HG03159 (cell line): ENCODE results near the gene CHMP1A.
"Not testable (repeated sequence)": the region's sequence is repeated elsewhere in the genome, so short reads cannot be mapped to it uniquely, and the experiment has no call there.

Source experiments
- ATAC-seq: cut with Tn5 transposase; IDR thresholded peaks from one replicate; pipeline ENCODE4 v1.9.1; 2021; ENCODE audit warnings: mild to moderate bottlenecking, moderate library complexity; ENCODE audit not compliant: unreplicated experiment

Gene CHMP1A

DNA sequence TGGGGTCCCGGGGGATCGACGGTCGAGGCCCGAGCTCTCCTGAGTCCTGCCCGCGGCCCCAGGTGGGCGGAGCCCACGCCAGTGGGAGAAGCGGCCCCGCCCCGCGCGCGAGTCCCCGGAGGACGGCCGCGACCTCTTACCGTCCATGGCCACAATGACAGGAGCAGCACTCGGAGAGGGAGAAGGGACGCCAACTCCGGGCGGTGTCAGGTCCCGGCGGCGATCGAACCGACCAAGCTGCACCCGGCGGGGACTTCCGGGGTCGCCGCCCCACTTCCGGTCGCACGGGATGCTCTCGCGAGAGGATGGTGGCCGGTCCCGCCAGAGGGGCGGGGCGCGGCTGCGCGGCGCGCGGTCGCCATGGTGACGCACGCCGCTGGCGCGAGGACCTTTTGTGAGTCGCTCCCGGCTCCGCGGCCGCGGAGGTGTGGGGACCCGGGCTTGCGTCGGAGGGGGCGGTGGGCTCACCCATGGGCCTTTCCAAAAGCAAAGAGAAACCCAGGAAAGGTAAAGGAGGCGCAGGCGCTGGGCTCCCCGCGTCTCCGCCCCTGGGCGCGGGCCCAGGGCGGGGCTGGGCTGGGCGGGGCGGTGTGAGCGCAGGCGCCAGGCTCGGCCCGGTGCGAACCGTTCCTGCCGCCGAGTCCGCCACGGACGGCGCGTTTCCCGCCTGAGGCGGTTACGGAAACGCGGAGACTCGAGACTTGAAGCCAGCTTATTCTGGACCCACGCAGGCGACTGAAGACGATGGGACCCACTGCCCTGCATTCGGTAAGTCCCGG is at the start of gene CHMP1A, which contains the start of gene SPATA33:
TSS of gene CHMP1A (minus strand) at position 267 of the 779 bp plus-strand sequence. CDS start at position 147, 120 bp downstream.
TSS of gene SPATA33 (plus strand) at position 395 of the 779 bp plus-strand sequence. CDS start at position 471, 76 bp downstream.
- peak; percentile 93 for ATAC-seq

DNA sequence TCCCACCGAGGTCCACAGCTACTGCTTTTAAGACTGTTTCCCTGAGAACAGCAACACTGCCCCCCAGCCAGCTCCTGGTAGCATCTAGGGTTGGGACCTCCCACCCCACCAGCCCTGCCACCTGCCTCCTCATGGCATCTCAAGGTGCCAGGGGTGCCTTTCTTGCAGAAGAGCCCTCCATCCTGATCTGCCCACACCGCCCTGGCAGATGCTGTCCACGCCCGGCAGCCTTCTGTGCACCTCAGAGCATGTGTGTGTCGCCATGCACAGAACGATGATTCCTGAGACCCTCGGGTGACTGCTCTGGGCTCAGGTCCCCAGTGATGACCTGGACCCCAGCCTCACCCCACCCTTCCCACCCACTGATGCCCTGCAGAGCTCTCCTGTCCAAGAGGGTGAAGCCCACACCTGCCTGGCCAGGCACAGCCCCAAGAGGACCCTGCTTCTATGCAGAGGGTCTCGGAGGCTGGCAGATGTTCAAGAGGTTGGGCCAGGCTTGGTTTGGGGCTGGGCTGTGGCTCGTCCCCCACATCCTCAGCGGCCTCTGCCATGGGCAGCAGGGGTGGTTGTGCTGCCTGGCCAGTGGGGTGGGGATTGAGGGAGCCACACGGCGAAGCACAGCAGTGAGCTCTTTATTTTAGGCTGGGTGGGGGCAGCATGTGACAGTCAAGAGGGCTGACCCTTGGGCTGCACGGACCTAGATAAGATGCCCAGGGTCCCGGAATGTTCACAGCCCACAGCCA is 49.2 kb upstream of the CHMP1A start:
- no peak for ATAC-seq

DNA sequence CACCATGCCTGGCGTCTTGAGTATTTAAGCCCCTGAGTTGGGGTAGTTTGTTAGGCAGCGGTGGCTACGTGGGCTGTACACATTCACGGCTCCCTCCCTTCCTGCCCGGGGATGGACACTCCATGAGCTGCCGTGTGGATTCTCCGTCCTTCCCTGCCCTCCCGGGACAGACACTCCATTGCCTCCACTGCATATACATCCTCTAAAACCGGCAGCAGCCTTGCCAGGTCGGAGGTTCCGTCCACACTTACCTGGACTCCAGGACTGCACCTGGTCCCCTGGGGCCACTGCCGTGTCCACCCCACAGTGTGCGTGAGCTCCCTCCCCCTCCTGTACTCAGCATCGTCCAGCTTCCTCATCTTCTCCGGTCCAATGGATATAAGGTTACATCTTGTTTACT is 47.5 kb upstream of the CHMP1A start:
- ATAC-seq, result no peak

DNA sequence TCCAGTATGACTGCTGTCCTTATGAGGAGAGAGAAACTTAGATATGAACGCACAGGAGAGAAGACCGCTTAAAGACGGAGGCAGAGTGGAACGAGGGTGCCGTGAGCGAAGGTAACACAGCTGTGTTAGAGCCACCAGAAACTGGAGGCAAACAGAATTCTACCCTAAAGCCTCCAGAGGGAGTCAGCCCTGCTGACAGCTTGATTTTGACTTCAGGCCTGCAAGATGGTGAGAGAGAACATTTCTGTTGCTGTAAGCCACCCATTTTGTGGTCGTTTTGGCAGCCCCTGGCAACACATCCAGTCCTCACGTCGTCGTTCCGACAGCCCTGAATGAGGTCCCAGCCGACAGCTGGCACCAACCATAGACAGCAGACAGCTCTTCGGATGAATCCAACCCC is 46.8 kb upstream of the CHMP1A start:
- no peak for ATAC-seq

DNA sequence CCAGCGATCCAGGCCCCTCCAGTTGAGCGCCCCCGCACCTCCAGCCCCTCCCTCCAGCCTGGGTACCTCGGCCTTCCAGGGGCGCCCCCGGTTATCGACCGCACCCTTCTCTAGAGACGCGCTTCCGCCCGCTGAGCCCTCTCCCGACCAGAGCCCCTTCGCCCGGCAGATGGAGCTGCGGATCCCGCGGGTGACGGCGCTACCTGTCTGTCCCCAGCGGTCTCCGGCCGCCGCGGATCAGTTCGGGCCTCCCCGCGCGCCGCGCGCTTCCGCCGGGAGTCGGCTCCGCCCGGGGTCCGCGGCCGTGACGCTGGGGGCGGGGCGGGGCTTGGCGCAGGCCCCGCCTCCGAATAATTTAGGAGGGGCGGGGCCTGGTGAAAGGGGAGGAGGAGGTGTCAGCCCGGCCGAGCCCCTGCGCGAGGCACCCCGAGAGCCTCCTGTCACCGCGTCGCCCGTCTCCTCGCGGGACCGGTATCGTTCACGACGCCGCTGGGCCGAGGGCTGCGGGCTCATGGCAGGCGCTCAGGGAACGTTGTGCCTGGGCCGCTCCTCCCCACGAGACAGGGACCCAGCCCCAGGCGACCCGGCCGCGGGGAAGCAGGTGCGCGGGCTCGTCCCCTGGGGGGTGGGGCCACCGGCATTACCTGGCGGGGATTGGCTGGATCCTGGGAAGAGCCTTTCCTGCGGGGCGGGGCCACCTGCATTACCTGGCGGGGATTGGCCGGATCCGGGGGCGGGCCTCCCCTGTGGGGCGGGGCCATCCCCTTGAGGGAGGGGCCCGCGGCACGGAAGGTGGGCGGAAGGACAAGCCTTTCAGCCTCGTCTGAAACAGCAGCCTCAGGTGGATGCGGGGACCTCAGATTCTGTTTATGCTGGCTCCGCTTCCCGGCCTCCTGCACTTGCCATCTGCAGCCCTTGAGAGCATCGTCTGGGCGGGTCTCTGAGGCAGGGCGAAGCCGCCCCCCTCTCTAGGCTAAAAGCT is 44.2 kb upstream of the CHMP1A start, which contains the start of gene SPATA2L:
TSS of gene SPATA2L (minus strand) at position 281 of the 982 bp plus-strand sequence. CDS start 473 bp downstream, outside the sequence.
- ATAC-seq, result peak; percentile 67

DNA sequence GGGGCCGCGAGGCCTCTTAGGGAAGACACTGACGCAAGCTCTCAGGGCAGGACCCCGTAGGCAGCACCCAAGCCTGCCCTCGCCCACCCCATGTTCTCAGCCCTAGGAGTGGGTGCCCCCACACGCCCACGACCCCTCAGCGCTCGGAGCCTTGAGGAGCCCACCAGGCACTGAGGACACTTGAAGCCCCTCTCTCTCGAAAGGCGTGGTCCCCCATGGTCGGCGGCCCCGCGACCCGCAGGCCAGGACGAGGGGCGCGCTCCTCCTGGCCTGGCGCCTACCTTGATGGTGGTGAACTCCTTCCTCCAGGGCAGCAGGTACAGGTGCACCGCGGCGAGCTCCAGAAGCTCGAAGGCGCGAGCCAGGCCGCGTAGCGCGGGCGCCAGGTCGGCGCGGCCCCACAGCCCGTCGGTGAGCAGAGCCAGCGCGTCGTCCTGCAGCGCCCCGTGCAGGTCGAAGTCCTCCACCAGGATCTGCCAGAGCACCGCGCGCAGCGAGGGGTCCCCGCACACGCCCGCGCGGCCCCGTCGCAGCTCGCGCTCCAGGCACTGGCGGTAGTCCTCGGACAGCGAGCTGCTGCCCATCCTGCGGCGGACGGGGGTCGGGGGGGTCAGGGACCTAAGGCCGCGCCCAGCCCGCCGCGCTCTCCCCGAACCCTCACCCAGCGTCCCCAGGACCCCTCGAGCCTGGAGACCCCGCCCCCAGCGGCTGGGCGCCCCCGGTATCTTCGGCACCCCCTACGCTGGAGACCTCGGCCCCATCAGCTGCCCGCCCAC is 43.3 kb upstream of the CHMP1A start:
- peak; percentile 13 for ATAC-seq

DNA sequence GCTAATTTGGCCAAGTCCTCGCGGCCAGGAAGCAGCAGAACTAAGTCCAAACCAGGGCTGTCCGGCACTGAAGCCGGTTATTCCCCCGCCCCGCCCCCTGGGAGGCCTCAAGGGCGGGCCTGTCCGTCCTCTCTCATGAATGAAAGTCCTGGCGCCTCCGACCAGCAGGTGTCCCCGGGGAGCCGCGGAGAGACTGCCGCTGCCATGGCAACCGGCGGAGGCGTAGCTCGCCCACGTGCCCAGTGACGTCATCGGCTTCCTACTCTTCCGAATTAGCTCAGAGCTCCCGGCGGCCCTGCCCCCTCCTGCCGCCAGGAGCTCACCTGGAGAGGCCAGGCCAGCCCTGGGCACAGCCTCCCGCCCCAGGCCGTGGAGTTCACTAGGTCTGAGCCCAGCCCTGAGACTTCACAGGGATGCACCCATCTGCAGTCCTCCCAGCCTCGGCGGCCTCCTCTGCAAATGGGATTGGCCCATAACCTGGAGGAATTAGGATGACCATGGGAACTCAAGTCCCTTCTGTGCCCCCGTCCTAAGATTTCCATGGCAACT is 42.7 kb upstream of the CHMP1A start:
- ATAC-seq, result no peak

DNA sequence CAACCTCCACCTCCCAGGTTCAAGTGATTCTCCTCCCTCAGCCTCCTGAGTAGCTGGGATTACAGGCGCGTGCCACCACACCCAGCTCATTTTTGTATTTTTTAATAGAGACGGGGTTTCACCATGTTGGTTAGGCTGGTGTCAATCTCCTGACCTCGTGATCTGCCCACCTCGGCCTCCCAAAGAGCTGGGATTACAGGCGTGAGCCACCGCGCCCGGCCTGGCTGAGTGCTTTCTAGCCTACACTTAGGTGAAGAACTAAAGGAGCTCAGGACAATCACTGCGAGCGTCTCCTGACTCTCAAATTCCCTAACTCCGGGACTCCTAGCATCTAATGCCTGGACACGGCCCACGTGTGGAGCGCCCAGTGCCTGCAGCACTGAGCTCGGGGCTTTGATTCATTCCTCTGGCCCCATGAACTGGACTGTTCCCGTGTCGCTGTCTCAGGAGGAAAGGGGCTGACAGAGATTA is 42.2 kb upstream of the CHMP1A start:
- ATAC-seq, result not testable (repeated sequence)

DNA sequence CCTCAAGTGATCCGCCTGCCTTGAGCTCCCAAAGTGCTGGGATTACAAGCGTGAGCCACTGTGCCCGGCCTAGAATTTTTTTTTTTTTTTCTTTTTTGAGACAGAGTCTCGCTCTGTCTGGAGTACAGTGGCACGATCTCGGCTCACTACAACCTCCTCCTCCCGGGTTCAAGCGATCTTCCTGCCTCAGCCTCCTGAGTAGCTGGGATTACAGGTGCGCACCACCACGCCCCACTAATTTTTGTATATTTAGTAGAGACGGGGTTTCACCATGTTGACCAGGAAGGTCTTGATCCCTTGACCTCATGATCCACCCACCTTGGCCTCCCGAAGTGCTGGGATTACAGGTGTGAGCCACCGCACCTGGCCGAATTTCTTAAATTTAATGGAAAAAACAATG is 41.2 kb upstream of the CHMP1A start:
- not testable (repeated sequence) for ATAC-seq

DNA sequence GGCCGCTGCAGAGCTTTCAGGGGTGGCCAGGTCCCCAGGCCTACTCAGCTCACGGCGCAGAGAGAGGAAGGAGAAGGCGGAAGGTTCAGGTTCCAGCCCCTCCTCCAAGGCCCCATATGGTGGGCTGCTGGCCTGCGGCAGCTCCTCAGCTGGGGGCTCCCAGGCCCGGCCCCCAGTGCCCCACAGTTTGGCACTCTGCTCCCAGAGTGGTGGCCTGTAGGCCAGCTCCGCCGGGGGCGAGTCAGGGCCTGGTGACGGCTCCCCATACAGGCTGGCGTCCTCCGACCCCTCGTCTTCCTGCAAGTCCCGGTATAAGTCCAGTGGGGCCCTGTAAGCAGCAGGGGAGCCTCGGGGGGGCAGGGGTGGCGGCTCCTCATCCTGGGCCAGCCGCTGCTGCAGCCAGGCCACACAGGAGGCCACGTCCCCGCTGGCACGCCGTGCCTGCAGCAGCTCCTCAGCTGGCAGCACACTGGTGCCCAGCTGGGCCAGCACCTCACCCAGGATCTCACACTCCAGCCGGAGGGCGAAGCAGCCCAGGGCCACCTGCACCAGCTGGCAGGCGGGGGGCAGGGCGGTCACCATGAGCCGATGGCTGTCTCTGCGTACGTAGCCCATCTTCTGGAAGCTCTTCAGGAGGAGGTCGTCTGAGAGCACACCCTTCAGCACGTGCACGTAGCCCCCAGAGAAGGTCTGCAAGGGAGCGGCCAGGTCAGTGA is 40.3 kb upstream of the CHMP1A start:
- no peak for ATAC-seq

DNA sequence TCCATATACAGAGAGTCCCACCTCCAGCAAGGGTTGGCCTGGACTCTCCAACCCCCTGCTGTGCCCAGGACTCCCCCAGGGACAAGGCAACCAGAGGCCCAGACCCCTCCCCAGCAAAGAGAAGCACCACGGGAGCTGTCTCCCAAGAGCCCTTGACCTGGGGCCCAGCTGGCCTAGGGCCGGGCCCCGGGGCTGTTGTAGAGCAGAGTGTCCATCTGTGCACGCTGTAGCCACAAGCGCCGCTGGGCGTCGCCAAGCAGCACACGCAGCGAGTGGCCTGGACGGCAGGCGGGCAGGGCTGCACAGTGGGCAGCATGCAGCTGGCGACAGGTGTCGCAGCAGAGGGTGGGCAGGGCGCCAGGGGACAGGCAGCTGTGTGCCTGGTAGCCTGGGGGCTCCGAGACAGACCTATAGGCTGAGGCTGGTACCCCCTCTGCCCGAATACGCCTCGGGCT is 39.7 kb upstream of the CHMP1A start:
- ATAC-seq, result no peak

DNA sequence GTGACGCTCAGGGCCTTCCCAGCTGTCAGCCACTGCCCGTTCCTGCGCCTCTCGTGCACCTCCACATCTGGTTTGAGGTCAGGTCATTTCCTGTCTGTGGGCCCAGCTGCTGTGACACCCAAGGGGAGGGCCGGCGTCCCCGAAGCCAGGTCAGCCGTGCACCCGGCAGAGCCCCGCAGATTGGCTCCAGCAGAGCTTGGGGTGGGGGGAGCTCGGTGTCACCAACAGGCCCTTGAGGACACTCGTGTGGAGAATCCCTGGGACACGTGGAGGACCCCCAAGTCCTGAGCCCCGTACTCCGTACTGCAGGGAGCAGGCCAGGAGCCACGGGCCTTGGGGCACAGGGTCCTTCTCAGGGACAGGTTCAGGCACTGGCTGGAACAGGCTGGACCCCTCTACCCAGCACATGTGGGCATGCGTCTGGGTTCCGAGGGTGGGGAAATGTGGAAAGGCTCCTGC is 39.2 kb upstream of the CHMP1A start:
- ATAC-seq, result no peak

DNA sequence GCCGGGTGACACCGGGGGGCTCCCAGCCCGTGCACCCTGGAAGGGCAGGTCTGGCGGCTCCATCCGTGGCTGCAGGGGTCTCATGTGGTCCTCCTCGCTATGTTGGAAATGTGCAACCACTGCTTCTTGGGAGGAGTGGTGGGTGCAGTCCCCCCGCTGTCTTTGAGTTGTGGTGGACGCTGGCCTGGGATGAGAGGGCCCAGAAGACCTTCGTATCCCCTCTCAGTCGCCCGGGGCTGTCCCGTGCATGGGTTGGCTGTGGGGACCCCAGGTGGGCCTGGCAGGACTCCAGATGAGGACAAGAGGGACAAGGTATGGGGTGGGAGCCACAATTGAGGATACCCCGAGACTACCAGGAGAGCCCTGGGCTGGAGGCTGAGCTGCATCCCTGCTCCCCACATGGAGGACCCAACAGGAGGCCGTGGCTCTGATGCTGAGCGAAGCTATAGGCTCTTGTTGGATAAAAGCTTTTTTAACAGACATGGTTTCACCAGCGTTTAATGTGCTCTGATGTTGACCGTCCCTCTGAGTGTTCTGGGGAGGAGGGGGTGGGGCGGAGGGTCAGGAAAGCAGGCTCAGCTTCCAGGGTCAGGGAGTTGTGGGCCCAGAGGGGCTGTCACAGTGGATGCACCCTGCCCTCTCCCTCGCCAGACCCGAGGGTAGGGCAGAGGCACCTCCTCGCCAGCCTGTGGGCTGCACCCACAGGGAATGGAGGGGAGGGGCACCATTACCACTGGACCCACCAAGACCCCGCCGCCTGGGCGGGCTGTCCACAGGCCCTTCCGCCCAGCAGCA is 38.6 kb upstream of the CHMP1A start:
- no peak for ATAC-seq

DNA sequence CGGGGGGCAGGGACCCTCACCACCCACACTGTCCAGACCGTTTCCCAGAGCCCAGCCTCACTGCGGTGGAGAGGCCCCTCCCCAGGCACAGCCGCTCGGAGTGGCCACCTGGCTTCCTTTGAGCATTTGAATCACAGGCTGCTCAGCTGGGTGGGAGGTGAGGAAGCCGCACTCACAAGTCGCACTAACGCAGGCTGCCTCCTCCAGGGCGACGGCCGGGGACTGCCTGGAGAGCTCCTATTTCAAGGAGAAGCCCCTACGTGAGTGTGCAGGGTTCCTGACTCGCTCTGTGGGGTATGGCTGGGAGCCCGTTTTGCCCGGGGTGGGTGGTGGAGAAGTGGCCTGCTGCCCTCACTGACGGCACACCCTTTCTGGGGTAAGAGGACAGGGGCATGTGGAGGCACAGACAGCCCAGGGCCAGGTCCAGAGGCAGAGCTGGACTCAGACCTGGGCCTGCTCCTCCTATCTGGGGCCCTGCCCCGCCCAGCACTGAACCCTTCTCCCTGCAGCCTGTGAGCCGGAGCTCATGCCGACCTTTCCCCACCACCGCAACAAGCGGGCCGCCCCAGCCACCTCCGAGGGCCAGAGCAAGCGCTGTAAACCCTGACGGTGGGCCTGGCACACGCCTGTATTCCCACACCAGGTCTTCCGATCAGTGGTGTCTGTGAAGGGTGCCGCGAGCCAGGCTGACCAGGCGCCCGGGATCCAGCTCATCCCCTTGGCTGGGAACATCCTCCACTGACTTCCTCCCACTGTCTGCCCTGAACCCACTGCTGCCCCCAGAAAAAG is 37.8 kb upstream of the CHMP1A start:
- ATAC-seq, result no peak

DNA sequence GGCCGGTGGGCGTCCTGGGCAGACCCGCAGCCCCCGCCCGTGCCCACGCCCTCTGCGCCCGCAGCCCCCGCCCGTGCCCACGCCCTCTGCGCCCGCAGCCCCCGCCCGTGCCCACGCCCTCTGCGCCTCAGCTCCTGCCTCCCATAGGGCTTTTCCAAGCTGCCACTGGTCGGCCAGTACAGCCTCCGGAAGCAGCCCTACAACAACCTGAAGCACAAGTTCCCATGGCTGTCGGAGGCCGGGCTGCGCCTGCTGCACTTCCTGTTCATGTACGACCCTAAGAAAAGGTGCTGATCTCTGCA is 37.2 kb upstream of the CHMP1A start:
- ATAC-seq, result not testable (repeated sequence)

DNA sequence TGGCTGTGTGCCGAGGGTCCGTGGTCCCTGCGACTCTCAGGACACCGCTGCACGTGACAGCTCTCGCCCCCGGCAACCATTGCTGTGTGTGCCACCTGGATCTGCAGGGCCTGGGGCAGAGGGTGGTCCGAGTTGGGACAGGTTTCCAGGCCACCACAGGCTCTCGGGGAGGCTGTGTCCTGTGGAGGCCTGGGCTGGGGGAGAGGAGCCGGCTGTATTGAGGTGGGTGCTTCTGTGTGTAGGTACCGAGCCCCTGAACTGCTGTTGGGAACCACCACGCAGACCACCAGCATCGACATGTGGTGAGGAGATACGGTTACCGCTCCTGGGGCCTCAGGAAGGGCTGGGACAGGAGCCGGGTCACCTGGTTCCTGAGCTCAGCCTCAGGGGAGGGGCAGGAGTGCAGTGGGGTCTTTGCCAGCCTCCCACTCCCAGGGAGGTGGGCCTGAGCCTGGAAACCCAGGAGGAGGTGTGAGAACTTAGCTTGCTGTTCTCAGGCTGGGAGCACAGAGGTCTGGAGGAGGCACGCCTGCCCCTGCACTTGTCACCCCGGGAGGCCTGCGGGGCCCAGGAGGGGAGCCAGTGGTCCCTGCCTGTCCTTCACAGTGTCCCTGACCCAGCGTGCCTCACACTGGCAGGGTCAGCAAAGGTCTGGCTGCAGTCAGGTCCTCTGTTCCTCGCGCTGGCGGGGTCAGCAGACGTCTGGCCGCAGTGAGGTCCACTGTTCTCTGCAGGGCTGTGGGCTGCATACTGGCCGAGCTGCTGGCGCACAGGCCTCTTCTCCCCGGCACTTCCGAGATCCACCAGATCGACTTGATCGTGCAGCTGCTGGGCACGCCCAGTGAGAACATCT is 36.6 kb upstream of the CHMP1A start:
- no peak for ATAC-seq
